Stomach (tissue), 4 donors: Measurements from ENCODE around the gene GDNF.

Experiments
- POLR2A ChIP-seq, 4 donors: fragments of 450-650 bp; IDR thresholded peaks; one replicate each; pipeline ENCODE4 v1.6.1; 2016; ENCODE audit warnings: antibody characterized with exemption in 4 of 4, control low read depth in 2 of 4, mild to moderate bottlenecking in 1 of 4, moderate library complexity in 1 of 4
- TF ChIP-seq, protein P1 (sequence below), 7 experiments: fragments of 450-650 bp in 4 of 7; fragments of 200-600 bp in 3 of 7; sonication (generic) in 3 of 7; IDR thresholded peaks; one replicate each; pipeline ENCODE4 v1.5.1; 2016 to 2019; ENCODE audit warnings: antibody characterized with exemption in 7 of 7, control low read depth in 2 of 7, mild to moderate bottlenecking in 1 of 7

DNA sequence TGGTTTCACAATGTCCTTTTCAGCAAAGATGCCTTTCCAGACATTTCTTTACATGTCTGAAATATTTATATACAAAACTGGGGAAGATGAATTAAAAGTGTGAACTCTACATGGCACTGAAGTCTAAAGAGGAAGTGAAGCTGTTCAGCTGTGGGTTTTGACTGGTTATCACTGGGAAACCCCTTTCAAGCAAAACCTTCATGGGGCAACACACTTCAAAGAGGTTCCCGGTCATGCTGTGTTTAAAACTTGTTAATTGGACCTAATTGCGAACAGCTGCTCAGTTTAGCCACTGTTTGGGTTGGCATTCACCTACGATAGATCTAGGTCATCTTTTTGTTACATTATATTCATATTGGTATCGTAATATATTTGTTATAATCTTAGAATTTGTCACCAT, 20.0 kb upstream of the GDNF start:
- TF ChIP-seq, protein P1, sequence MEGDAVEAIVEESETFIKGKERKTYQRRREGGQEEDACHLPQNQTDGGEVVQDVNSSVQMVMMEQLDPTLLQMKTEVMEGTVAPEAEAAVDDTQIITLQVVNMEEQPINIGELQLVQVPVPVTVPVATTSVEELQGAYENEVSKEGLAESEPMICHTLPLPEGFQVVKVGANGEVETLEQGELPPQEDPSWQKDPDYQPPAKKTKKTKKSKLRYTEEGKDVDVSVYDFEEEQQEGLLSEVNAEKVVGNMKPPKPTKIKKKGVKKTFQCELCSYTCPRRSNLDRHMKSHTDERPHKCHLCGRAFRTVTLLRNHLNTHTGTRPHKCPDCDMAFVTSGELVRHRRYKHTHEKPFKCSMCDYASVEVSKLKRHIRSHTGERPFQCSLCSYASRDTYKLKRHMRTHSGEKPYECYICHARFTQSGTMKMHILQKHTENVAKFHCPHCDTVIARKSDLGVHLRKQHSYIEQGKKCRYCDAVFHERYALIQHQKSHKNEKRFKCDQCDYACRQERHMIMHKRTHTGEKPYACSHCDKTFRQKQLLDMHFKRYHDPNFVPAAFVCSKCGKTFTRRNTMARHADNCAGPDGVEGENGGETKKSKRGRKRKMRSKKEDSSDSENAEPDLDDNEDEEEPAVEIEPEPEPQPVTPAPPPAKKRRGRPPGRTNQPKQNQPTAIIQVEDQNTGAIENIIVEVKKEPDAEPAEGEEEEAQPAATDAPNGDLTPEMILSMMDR (IDR thresholded peaks at IDR 0.05), result no peak
- TF ChIP-seq POLR2A (IDR thresholded peaks at IDR 0.05), result no peak
